ENCODE results near the gene LMBR1.
"Not testable (repeated sequence)": the region's sequence is repeated elsewhere in the genome, so short reads cannot be mapped to it uniquely, and the experiment has no call there.

Gene LMBR1

DNA sequence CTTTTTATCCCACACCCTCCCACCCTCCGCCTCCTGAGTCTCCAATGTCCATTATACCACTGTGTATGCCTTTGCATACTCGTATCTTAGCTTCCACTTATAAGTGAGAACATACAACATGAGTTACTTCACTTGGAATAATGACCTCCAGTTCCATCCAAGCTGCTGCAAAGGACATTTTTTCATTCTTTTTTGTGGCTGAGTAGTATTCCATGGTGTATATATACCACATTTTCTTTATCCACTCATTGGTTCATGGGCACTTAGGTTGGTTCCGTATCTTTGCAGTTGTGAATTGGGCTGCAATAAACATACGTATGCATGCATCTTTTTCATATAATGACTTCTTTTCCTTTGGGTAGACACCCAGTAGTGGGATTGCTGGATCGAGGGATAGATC is 245.7 kb downstream of the LMBR1 start:
- DNase-seq: not testable (repeated sequence)

DNA sequence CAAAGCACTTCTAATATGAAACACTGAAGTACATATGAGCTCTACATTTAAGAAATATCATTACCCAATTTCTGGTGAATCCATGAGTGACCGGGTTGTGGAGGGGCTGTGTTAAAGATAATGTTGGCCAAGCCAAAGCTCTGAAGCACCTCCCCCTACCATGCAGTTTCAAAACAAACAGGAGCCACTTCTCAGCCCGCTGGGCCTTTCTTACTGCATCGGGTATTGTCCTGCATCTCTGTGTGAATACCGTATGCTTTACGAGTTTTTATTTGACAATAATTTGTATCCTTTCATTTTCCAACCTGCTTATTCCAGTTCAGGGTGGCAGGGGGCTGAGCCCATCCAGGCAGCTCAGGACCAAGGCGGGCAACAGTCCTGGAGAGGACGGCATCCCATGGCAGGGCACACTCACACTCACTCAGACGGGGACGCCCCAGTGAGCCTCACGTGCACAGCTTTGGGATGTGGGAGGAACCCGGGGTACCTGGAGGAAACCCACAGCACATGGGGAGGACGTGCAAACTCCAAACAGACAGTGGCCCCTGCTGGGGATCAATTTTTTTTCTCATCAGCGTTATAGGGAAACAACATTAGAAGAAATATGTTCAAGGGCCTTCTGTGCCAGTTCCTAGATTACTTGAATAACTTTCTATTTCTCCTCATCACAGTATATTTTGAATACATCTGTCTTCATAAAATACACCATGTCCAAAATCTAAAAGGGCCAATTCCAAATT is 250.5 kb downstream of the LMBR1 start:
- DNase-seq: no peak

DNA sequence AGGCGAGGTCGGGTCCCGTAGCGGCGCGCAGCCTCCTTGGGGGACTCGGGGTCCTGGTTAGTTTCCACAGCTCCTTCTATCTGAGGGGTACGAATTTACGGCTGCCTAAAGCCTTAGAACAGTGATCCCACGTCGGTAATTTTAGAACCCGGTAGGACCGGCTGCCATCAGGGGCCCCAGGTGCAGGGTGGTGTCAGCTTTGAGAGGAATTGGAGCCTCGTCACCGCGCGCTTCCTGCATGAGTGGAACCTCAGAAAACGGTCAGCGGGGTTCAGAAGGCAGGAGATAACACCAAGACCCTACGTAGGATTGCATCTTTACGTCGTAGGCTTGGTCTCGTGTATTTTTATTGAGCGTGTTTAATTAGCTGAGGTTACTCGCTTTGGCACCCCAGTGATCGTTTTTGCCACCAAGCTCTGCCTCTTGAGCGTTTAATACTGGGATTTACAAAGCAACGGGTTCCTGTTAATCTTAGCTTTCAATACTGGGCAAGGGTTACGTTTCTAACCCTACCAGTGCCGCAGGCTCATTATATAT is 252.0 kb downstream of the LMBR1 start:
- peak; percentile 30 for DNase-seq

DNA sequence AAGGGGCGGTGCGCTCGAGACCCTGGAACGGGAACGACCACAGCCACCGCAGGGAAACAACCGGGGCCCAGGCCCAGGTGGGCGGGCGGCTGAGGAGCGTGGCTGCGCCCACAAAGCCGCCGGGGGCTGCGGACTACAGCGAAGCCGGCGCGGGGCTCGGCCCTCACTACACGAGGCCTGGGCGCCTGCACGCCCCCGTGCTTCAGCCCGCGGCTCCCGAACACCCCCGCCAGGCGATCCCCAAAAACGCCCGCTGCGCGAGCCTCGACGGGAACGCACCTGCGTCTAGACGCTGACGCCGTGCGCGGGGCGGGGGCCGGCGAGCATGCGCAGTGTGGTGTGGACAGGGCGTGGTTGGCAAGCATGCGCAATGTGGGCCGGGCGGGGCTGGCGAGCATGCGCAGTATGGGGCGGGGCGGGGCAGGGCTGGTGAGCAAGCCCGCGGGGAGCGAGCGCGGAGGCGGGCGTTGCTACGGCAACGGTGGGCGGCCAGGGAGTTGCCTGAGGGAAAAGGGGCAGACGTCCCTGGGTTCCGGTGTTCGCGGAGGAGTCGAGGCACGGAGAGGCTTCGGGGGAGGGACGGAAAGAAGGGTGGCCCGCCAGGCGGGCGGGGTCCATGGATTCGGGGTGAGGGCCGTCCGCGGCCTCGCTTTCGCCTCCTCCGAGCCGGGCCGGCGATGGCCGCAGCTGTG is 252.6 kb downstream of the LMBR1 start, which contains the start of gene RNF32:
Gene RNF32 (plus strand): TSS at position 518 of the 692 bp plus-strand sequence. CDS start 3,104 bp downstream, outside the sequence.
- peak; percentile 67 for DNase-seq

DNA sequence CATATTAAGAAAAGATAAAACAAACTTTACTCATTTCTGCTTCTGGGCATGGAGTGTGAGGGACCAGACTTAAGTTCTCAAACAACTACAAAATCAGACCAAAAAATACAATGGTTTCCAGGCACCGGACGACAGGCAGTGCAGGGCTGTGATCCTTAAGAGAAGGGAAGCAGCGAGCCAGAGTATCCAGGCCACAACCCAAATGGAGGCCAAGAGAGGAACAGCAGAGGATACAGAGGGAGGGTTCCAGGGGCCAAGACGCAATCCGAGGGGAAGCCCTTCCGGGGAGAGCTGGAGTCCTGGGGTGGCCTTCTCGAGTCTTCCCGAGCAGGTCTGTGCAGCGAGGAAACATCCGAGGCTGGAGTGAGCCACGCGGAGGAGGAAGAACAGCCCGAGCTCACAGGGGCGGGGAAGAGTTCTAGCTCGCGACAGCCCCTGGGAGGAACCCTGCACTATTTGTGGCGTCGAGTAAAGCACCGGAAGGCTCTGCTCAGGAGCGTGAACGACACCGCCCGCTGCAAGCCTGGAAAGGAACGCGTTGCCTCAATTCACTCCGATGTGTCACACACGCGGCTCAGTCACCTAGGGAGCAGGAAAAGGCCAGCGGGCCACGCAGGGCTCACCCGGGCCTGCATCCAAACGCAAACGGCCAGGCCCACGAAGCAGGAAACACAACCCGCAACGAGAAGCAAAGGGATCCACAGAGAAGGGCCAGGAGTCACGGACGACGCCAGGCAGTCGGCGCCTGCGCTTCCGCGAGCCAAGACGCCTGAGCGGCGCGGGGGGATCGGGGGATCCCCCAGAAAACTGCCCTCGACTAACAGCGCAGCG is 253.3 kb downstream of the LMBR1 start:
- no peak for DNase-seq

DNA sequence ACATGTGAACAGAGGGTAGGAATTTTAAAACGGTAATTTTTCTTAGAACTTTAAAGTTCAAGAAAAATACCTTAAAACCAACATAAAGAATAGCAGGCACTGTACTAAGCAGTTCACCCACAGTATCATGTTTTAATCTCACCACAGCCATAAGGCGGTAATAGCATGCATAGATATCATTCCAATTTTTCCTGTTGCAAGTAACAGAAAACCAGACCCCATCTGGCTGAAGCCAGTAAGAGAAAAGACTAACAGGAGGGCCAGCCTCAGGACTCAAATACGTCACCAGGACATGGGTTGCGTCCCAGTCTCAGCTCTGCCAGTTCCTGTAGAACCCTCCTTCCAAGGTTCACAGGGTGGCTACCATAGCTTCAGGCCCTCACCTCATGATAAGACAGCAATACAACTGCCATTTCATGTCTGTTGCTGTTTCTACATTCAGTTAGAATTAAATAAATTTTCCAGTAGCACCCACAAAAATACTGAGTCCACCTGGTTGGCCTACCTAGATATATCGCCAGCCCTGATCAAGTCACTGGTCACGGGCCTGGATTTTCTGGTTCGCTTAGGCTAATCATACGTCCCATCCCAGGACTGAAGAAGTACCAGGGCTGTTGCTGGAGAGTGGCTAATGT is 254.4 kb downstream of the LMBR1 start:
- DNase-seq: no peak

DNA sequence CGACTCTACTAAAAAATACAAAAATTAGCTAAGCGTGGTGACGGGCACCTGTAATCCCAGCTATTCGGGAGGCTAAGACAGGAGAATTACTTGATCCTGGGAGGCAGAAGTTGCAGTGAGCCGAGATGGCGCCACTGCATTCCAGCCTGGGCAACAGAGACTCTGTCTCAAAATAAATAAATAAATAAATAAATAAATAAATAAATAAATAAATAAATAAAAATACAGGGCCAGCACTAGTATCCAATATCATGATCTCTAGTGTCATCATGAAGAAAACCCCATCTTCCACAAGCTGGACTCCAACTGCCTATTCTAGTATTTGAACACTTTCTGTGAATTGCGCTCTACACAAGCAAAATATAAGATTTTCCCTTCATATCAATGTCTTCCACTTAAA is 255.9 kb downstream of the LMBR1 start:
- DNase-seq: not testable (repeated sequence)

DNA sequence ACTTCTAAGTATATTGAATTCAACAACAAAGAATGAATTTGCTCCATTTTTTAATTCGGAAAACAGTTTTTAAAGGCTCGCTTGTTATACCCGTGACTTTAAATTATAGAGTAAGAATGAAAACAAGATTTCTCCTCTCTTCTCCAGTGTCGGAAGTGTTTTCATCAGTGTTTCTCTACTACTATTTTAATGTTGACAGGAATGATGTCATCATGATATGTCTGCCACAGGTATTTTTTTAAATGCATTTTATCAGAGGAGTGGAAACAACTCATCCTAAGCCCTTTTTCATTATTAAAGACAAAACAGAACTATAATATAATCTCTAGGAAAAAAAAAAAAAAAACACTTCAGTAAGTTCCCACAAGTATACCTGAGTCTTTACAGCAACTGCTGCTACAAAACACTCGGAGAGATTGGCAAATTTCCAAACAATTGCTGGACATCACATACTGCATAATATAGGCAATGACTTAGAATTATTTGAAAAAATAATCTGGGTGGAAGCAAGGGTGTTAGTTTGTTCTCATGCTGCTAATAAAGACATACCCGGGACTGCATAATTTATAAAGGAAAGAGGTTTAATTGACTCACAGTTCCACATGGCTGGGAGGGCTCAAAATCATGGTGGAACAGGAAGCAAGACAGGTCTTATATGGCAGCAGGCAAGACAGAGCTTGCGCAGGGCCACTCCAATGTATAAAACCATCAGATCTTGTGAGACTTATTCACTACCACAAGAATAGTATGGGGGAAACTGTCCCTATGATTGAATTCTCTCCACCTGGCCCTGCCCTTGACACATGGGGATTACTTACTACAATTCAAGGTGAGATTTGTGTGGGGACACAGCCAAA is 257.2 kb downstream of the LMBR1 start:
- DNase-seq: peak; percentile 71

DNA sequence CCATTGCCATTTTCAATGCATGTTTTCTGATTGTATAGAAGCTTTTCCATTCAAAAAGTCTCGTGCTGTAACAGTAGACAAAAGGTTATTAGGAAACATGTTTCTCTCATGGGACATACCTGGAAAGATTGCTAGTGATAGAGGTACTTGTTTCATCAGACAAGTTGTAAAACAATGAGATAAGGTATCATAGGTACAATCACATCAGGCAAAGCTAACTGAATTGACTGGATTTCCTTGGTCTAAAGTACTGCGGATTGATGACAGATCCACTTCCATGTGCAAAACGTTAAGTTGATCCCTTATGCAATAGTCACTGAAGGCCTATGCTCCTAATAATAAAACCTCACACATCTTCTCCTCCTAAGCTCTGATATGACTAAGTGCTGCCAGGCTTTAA is 258.9 kb downstream of the LMBR1 start:
- DNase-seq: no peak

DNA sequence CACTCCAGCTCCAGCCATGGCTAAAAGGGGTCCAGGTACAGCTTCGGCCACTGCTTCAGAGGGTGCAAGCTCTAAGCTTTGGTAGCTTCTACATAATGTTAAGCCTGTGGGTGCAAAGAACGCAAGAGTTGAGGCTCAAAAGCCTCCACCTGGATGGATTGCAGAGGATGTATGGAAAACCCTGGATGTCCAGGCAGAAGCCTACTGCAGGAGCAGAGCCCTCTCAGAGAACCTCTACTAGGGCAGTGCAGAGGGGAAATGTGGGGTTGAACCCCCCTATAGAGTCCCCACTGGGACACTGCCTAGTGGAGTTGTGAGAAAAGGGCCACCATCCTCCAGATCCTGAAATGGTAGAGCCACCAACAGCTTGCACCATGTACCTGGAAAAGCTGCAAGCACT is 263.1 kb downstream of the LMBR1 start:
- DNase-seq: no peak

DNA sequence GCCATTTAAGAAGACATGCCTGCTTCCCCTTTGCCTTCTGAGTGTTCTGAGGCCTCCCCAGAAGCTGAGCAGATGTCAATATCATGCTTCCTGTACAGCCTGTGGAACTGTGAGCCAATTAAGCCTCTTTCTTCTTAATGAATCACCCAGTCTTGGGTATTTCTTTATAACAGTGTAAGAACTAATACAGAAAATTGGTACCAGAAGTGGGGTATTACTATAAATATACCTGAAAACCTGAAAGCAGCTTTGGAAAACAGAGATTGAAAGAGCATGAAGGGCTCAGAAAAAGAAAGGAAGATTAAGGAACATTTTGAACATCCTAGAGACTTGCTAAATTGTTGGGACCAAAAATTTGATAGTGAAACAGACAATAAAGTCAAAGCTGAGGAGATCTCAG is 264.4 kb downstream of the LMBR1 start:
- no peak for DNase-seq

Measured in NCI-H1105 treated with DMSO at 0.1 percent for 48 hours (cell line).